Mammary epithelial cell (primary cell): ENCODE data around the gene RNPEPL1.

Experiments used
- EZH2 ChIP-seq: IDR thresholded peaks from 2 replicates; pipeline ENCODE4 v1.6.1; 2012; ENCODE audit warnings: low read length, inconsistent platforms, borderline replicate concordance
- TF ChIP-seq, protein P1 (sequence below), 2 donors: IDR thresholded peaks in 1 of 2; conservative IDR thresholded peaks in 1 of 2; 2 replicates each; pipeline ENCODE4 v1.5.1; 2011 to 2012; ENCODE audit warnings: inconsistent platforms in 2 of 2, low read length in 2 of 2, mild to moderate bottlenecking in 2 of 2, control low read depth in 1 of 2, low read depth in 1 of 2; ENCODE audit not compliant: insufficient read depth in 1 of 2; ENCODE audit errors: extremely low read depth in 1 of 2

GRCh38 chr2:240605867-240606743 is 37.8 kb downstream of the RNPEPL1 start:
- TF ChIP-seq, protein P1, sequence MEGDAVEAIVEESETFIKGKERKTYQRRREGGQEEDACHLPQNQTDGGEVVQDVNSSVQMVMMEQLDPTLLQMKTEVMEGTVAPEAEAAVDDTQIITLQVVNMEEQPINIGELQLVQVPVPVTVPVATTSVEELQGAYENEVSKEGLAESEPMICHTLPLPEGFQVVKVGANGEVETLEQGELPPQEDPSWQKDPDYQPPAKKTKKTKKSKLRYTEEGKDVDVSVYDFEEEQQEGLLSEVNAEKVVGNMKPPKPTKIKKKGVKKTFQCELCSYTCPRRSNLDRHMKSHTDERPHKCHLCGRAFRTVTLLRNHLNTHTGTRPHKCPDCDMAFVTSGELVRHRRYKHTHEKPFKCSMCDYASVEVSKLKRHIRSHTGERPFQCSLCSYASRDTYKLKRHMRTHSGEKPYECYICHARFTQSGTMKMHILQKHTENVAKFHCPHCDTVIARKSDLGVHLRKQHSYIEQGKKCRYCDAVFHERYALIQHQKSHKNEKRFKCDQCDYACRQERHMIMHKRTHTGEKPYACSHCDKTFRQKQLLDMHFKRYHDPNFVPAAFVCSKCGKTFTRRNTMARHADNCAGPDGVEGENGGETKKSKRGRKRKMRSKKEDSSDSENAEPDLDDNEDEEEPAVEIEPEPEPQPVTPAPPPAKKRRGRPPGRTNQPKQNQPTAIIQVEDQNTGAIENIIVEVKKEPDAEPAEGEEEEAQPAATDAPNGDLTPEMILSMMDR (conservative IDR thresholded peaks at IDR 0.05 in 1 of 2, IDR thresholded peaks at IDR 0.05 in 1 of 2; ENCODE audit: extremely low read depth in 1 of 2, insufficient read depth in 1 of 2, low read depth in 1 of 2, low read length in 2 of 2), result no peak
- TF ChIP-seq EZH2, result no peak
